ENCODE data around the gene FBXL15. TPM values are rescaled to one million over a fixed set of nuclear protein-coding genes. Genes with fewer than 3 reads are reported as not detected.

The FBXL15 gene
- total and polyA plus RNA-seq, 2 donors (not counting 3 experiments of a cell fraction or from before 2014, with no cell fraction given), result 9.9 to 15.3 TPM

- CTCF ChIA-PET, result interaction anchor here (2.0 kb wide), 1 partner anchor 24 kb away, joined by 8 read pairs; no protein-coding TSS in a partner anchor
- Histone ChIP-seq H3K9ac (replicated peaks; ENCODE audit: extremely low read depth, insufficient read depth, low read length) (no peak overlapping the region), H3K36me3 (ENCODE audit: control insufficient read depth in 2 of 2, extremely low read depth in 1 of 2, insufficient read depth in 2 of 2, low read length in 2 of 2) (peaks cover 12 to 35% of the 10 kb centered on the region in 2 experiments), H3K27me3 (ENCODE audit: control insufficient read depth in 2 of 2, insufficient read depth in 2 of 2, low read length in 2 of 2) (no peaks in the 10 kb centered on the region), H3K4me1 (ENCODE audit: control insufficient read depth, extremely low read depth, insufficient read depth, low read length) (no peaks in the 10 kb centered on the region), H4K20me1 (replicated peaks; ENCODE audit: control insufficient read depth, extremely low read depth, insufficient read depth, low read length) (no peaks in the 10 kb centered on the region), H3K9me3 (replicated peaks; ENCODE audit: control insufficient read depth, insufficient read depth, low read length) (no peaks in the 10 kb centered on the region), H3K27ac (ENCODE audit: insufficient read depth, low read depth, low read length) (no peak overlapping the region), H2AFZ (ENCODE audit: low read depth, low read length) (no peak overlapping the region), H3K9me1 (replicated peaks; ENCODE audit: control insufficient read depth, extremely low read depth, insufficient read depth, low read length) (no peaks in the 10 kb centered on the region), H3K4me2 (ENCODE audit: insufficient read depth, low read length) (no peak overlapping the region), H3K79me2 (ENCODE audit: control insufficient read depth, insufficient read depth, low read length) (no peaks in the 10 kb centered on the region), H3K4me3 (replicated peaks in 1 of 3; ENCODE audit: insufficient read depth in 1 of 3, low read depth in 1 of 3, low read length in 3 of 3) (no peak overlapping the region)
- POLR2A ChIA-PET, result no interaction called here
- no peak for FAIRE-seq
- no peak for DNase-seq (ENCODE audit: low read depth, low spot score)
- intact Hi-C loops (cut with micrococcal nuclease) (no loop called here), dilution Hi-C loops (cut with MboI; ENCODE audit: extremely low pct_ligation_motif_present, low sequenced_read_pairs) (no loop called here)
- no TSS peak for BruUV-seq (replicated peaks)
- TF ChIP-seq POLR2A (IDR thresholded peaks at IDR 0.05; ENCODE audit: low read depth, low read length) (no peak), MAX (IDR thresholded peaks at IDR 0.05; ENCODE audit: insufficient read depth, insufficient read length) (no peak), GATA2 (IDR thresholded peaks at IDR 0.05; ENCODE audit: insufficient read depth, insufficient read length, low read depth, low read length) (no peak), JUN (IDR thresholded peaks at IDR 0.05; ENCODE audit: borderline replicate concordance, insufficient read depth, insufficient read length, low read depth) (no peak), FOS (IDR thresholded peaks at IDR 0.05; ENCODE audit: borderline replicate concordance, insufficient read depth, low read length) (no peak), MYC (IDR thresholded peaks at IDR 0.05; ENCODE audit: low read depth, low read length) (no peak), EZH2 (IDR thresholded peaks at IDR 0.05; ENCODE audit: borderline replicate concordance, low read depth, low read length, severe bottlenecking) (no peak), CTCF (IDR thresholded peaks at IDR 0.05; ENCODE audit: extremely low read depth in 1 of 2, insufficient read depth in 1 of 2, low read depth in 1 of 2, low read length in 2 of 2) (no peak), POLR2AphosphoS5 (IDR thresholded peaks at IDR 0.05; ENCODE audit: insufficient read depth, low read depth, low read length) (no peak)
Measured at GRCh38 chr10:102375867-102376266, 44.8 kb upstream of the FBXL15 start.
